GM10266 (cell line): ENCODE measurements around the gene NEK7.

Experiments used
- DNase-seq: peaks from one replicate; pipeline ENCODE4 v3.0.0; 2012; ENCODE audit errors: extremely low spot score
- TF ChIP-seq, protein P1 (sequence below): IDR thresholded peaks from 2 replicates; pipeline ENCODE4 v1.5.1; 2012; ENCODE audit warnings: mild to moderate bottlenecking, low read depth; ENCODE audit not compliant: control insufficient read depth, insufficient read depth; ENCODE audit errors: missing control alignments

Gene NEK7

DNA sequence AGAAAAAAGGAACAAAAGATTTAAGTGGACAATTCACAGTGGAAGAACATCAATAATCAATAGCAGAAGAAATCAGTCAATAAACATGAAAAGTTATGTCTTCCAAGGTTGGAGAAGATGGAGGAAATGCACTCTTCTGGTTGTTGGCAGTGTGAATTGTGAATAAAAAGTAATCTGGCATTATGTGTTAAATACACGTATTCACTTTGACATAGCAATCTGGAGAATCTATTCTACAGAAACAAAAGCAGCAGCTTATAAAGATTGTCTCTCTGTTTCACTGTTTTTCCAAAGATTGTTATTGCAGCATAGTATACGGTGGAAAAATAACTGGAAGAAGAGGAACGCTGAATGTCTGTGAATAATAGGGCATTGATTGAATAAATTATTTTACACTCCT is 169.4 kb downstream of the NEK7 start:
- TF ChIP-seq, protein P1, sequence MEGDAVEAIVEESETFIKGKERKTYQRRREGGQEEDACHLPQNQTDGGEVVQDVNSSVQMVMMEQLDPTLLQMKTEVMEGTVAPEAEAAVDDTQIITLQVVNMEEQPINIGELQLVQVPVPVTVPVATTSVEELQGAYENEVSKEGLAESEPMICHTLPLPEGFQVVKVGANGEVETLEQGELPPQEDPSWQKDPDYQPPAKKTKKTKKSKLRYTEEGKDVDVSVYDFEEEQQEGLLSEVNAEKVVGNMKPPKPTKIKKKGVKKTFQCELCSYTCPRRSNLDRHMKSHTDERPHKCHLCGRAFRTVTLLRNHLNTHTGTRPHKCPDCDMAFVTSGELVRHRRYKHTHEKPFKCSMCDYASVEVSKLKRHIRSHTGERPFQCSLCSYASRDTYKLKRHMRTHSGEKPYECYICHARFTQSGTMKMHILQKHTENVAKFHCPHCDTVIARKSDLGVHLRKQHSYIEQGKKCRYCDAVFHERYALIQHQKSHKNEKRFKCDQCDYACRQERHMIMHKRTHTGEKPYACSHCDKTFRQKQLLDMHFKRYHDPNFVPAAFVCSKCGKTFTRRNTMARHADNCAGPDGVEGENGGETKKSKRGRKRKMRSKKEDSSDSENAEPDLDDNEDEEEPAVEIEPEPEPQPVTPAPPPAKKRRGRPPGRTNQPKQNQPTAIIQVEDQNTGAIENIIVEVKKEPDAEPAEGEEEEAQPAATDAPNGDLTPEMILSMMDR, result no peak
- DNase-seq, result no peak

- DNase-seq, result no peak
- TF ChIP-seq, protein P1, result no peak
Measured at GRCh38 chr1:198326915-198327314, 170.1 kb downstream of the NEK7 start.

DNA sequence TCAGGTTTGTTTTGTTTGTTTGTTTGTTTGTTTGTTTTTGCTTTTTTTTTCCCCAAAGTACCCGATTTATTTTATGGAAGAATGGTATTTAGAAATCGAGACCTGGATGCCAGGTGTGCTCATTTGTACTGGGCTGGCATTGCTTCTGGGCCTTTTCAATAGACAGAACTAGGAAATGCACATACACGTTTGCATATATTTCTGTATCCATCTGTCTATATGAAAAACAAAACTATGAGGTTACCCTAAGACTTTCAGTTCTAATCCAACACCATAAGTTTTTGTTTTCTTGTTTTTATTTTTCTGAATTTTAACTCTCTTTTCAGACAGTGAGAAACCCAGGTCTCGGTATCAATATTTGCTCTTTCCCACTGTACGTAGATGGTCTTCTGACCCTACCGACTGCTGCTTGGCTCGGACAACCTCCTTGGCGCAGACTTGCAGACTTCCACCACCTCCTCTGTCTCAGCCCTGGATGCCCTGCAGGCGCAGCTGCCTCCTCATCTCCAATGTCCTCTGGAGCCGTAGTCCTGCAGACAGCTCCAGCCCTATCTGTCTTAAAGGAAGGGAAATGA is 171.7 kb downstream of the NEK7 start:
- no peak for DNase-seq
- TF ChIP-seq, protein P1, result no peak

GRCh38 chr1:198330982-198331615 is 174.3 kb downstream of the NEK7 start:
- TF ChIP-seq, protein P1, result no peak
- DNase-seq, result no peak

DNA sequence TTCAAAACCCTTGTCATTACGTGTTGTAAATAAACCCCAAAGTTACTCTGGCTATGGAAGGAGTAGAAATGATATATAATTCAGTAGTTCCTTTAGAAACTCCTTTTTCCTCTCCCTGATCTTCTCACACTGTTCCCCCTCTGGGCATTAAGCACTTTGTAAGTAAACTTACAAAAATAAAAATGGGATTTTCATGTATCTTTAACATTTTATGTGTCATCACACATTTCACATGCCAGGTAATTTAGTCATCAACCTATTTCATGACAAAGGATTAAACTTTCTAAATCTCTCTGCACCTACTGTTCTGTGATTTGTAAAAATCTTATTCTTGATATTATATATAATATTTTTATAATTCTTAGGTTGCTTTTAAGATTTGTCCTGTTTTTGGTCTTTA is 176.9 kb downstream of the NEK7 start:
- TF ChIP-seq, protein P1, result no peak
- DNase-seq, result no peak

DNA sequence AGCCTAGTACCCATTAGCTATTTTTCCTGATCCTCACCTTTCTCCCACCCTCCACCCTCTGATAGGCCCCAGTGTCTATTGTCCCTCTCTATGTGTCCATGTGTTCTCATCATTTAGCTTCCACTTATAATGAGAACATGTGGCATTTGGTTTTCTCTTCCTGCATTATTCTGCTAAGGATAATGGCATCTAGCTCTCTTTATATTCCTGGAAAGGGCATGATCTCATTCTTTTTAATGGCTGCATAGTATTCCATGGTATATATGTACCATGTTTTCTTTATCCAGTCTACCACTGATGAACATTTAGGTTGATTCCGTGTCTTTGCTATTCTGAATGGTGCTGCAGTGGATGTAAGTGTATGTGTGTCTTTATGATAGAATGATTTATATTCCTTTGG is 178.9 kb downstream of the NEK7 start:
- no peak for DNase-seq
- TF ChIP-seq, protein P1, result no peak

- TF ChIP-seq, protein P1, result no peak
- DNase-seq, result no peak
Measured at GRCh38 chr1:198337886-198338285, 181.1 kb downstream of the NEK7 start.
